ENCODE results near the gene MEGF6.

The MEGF6 gene

DNA sequence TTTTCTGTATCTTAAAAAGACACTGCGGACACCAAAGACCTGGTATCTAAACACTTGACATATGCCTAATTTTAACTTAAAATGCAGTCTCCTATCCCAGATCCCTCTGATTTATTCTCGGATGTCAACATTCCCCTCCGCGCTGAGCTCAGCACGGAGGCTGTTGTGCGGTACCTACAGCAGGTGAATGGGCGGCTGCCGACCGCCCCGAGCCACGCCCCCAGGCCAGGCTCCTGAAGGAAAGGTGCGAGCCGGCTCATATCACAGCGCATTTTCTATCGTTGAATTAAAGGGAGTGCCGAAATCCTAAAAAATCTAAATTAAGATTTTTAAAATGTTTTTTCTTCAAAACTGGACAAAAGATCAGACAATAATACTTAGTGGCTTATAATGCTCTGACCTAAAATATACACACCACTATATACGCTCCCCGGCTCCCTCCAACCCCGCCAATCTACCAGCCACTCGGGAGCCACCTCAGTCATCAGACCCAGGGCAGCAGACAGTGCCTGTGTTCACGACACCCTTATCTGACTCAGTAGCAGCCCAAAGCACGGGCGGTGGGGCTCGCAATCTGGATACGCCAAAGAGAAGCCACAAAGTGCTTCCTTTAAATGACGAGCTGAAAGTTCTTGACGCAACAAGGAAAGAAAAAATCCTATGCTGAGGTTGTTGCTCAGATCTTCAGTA is 34.5 kb upstream of the MEGF6 start:
- no peak for DNase-seq (ENCODE audit: low read depth in 3 of 3)

DNA sequence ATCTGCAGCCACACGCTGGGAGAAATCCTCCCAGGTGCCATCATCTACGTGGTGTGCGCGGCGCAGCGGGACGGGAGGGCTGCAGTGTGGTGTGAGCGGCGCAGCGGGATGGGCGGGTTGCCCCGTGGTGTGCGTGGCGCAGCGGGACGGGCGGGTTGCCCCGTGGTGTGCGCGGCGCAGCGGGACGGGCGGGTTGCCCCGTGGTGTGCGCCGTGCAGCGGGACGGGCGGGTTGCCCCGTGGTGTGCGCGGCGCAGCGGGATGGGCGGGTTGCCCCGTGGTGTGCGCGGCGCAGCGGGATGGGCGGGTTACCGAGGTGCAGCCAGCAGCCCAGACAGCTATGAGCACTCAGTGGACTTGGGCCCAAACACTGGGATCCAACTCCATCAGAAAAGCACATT is 33.9 kb upstream of the MEGF6 start:
- DNase-seq (ENCODE audit: low read depth in 3 of 3), result no peak

- DNase-seq (ENCODE audit: low read depth in 3 of 3), result no peak
These were observed 33.0 kb upstream of the MEGF6 start for GRCh38 chr1:3644273-3644672.

- DNase-seq (ENCODE audit: low read depth in 3 of 3), result no peak
These were observed 31.8 kb upstream of the MEGF6 start for GRCh38 chr1:3642919-3643675.

- DNase-seq (ENCODE audit: low read depth in 3 of 3), result no peak
These were observed 30.5 kb upstream of the MEGF6 start for GRCh38 chr1:3641816-3642215.

GRCh38 chr1:3641046-3641760 is 29.9 kb upstream of the MEGF6 start:
- DNase-seq (ENCODE audit: low read depth in 3 of 3), result no peak

GRCh38 chr1:3640121-3640837 is 29.0 kb upstream of the MEGF6 start:
- no peak for DNase-seq (ENCODE audit: low read depth in 3 of 3)

DNA sequence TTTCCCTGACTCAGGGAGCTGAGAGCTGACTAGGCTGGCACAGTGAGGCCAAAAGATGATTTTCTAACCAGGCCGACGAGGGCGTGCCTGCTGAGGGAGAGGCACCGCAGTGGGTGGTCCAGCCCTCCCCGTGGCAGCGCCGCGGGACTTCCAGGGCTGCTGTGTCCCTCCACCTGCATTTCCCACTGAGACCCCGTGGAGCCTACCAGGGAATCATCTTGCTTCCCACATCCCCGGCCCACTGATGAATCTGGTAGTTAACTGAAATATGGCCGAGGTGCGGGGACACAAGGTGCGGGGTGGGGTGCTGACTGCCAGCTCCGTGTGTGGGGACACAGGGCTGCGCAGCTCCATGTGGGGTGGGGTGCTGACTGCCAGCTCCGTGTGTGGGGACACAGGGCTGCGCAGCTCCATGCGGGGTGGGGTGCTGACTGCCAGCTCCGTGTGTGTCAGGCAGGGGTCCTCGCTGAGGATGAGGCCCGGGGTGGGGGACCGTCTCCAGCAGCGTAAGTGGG is 28.1 kb upstream of the MEGF6 start:
- DNase-seq (ENCODE audit: low read depth in 3 of 3), result no peak

DNA sequence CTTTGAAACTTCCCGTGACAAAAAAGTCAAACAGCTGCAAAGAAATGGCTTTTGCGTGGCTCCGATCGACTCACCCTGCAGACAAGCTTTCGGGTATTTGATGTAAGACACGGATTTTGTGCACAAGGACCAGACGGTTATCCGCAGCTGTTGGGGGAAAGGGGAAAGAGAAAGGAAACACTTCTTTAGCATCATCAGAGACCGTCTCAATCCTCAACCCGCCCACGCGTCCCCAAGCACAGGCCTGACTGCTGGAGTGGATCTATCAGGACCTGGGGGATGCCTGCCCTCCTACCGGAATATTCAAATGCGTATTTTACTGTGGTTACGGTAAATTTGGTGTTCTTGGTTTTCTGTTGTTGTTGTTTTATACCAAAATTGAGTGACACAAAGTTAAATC is 27.4 kb upstream of the MEGF6 start:
- DNase-seq (ENCODE audit: low read depth in 3 of 3), result no peak

- DNase-seq (ENCODE audit: low read depth in 3 of 3), result no peak
These were observed 26.7 kb upstream of the MEGF6 start for GRCh38 chr1:3638027-3638426.

DNA sequence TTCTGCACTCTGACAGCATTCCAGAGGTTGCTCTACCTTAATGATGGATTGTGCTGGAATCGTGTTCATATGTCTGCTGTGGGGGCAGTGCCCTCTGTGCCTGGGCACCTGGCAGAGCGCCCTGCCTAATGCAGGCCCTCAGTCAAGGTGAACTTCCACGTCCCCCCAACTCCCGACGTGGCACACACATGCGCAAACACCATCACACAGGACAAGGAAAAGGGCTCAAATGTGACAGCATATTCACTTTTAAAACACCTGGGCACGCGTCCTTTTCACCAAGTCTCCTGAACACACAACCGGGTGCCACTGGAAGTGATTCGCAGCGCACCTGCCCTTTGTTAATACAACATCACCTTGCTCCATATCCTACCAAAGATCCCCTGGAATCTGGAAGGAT is 25.2 kb upstream of the MEGF6 start:
- DNase-seq (ENCODE audit: low read depth in 3 of 3), result no peak

DNA sequence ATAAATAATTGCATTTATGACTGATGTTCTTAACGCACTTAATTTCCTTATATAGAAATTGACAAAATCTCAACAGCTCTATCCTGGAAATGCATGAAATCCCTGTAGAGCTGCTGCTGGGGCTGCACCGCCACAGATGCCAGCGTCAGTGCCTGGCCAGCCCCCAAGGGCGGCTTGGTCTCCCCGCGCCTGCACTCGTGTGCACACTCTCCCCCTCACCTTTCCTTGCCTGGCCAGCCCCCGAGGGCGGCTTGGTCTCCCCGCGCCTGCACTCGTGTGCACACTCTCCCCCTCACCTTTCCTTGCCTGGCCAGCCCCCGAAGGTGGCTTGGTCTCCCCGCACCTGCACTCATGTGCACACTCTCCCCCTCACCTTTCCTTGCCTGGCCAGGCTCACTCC is 24.8 kb upstream of the MEGF6 start:
- no peak for DNase-seq (ENCODE audit: low read depth in 3 of 3)

GRCh38 chr1:3634059-3634800 is 22.9 kb upstream of the MEGF6 start:
- no peak for DNase-seq (ENCODE audit: low read depth in 3 of 3)

- DNase-seq (ENCODE audit: low read depth in 3 of 3), result no peak
These were observed 22.2 kb upstream of the MEGF6 start for GRCh38 chr1:3633344-3634058.

DNA sequence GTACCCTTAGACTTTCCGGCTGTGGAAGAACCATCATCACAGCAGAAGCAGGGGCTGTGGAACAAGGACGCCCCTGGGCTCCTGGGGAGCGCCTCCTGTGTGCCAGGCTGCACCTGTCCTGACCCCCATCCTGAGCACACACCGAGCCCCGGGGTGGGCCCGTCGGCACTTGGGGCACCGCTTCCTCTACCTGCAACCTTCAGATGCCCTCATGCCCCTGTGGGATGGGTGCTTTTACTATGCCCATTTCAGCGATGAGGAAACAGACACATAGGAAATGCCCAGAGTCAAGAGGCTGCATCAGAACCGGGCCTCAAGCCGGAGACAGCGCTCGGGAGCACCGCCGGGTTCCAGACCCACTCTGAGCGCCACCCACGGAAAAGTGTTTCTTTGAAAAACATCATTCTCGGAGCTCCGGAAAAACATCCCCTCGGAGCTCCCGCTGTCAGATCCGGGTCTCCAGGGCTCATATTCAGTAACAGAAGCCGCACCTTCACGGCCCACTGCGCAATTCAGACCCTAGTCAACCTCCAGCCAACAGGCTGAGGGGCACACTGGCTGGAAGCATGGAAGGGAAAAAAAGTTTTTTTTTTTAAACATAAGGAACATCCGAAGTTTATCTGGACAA is 21.5 kb upstream of the MEGF6 start:
- no peak for DNase-seq (ENCODE audit: low read depth in 3 of 3)

GRCh38 chr1:3632298-3632697 is 21.0 kb upstream of the MEGF6 start:
- DNase-seq (ENCODE audit: low read depth in 3 of 3), result no peak

DNA sequence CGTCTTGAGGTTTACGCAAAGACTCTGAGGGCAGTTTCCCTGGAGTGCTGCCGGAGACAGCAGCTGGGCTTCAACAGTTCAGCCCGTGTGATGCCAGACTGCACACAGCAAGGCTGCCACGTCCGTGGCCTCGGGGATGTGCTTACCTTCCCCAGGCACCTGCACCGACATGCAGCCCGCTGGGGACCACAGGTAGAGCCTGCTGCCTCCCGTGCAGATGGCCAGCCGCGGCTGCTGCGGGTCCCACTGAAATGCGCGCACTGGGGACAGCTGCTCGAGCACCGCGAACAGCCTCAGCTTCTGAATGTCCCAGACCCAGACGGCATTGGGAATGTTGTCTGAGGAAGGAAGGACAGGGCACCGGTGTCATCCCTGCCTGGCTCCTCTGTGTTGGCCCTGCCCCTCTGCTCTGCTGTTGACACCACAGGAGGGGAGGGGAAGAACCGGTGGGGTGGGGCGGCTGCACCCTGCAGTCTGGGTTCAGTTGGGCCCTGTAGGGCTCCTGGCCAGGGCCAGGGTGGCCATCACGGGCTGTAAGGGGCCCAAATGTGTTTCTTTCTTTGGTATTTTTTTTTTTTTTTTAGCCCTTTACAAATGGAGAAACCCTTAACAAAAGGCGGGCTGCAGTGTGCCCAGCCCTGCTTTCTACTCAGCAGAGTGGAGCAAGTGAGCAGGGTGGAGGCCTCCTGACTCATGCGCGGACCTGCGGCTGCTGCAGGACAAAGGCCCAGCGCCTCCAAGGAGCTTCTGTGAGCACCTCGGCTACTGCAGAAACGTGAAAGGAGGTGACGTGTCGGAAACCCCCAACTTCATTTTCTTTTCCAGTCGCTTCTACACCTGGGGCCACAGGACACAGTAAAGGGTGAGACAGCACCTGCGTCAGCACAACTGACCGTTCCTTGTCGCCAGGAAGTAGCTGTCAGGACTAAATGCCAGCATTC is 20.3 kb upstream of the MEGF6 start:
- no peak for DNase-seq (ENCODE audit: low read depth in 3 of 3)

- DNase-seq (ENCODE audit: low read depth in 3 of 3), result no peak
These were observed 19.6 kb upstream of the MEGF6 start for GRCh38 chr1:3630914-3631313.

- no peak for DNase-seq (ENCODE audit: low read depth in 3 of 3)
These were observed 18.9 kb upstream of the MEGF6 start for GRCh38 chr1:3630161-3630611.

All from stimulated activated CD4-positive, alpha-beta T cell treated with anti-CD3 and anti-CD28 coated beads, TNF-alpha, amount 100 ng/mL, for 48 hours (primary cell).